Peyer's patch (tissue), 4 donors: ENCODE results near the gene GPT2.

ENCODE experiments used
- CTCF ChIP-seq, 6 experiments: fragments of 450-650 bp in 4 of 6; fragments of 200-600 bp in 2 of 6; sonication (generic) in 1 of 6; IDR thresholded peaks; one replicate each; pipeline ENCODE4 v1.5.1; 2017 to 2019; ENCODE audit warnings: antibody characterized with exemption in 6 of 6, mild to moderate bottlenecking in 3 of 6, moderate library complexity in 1 of 6
- POLR2A ChIP-seq, 2 donors: fragments of 450-650 bp; IDR thresholded peaks; one replicate each; pipeline ENCODE4 v1.5.1; 2017; ENCODE audit warnings: antibody characterized with exemption in 2 of 2, mild to moderate bottlenecking in 2 of 2, moderate library complexity in 2 of 2

GRCh38 chr16:46906360-46907060 is 22.3 kb downstream of the GPT2 start:
- TF ChIP-seq CTCF (IDR thresholded peaks at IDR 0.05) (no peak), POLR2A (IDR thresholded peaks at IDR 0.05) (no peak)
